NB4 (cell line): Measurements from ENCODE around the gene MAFB.

Experiments
- DNase-seq: peaks from one replicate; pipeline ENCODE4 v3.0.0; 2010; ENCODE audit warnings: low read depth
- H3K4me3 ChIP-seq: one replicate; pipeline ENCODE4 v1.5.1; 2011; ENCODE audit warnings: mild to moderate bottlenecking, low read depth, low read length, moderate library complexity
- CTCF ChIP-seq: IDR thresholded peaks from one replicate; pipeline ENCODE4 v1.5.1; 2012; ENCODE audit warnings: low read depth, low read length
- MYC ChIP-seq: IDR thresholded peaks from 2 replicates; pipeline ENCODE4 v1.6.1; 2011; ENCODE audit warnings: low read depth, low read length
- POLR2A ChIP-seq: IDR thresholded peaks from 2 replicates; pipeline ENCODE4 v1.6.1; 2011; ENCODE audit warnings: mild to moderate bottlenecking; ENCODE audit not compliant: insufficient read length; ENCODE audit errors: extremely low read depth
- TF ChIP-seq, protein P1 (sequence below): IDR thresholded peaks from 2 replicates; pipeline ENCODE4 v1.6.1; 2011; ENCODE audit warnings: low read depth, low read length

Gene MAFB

GRCh38 chr20:40639132-40639531, 49.9 kb downstream of the MAFB start:
- H3K4me3 ChIP-seq, result no peak overlapping the region
- DNase-seq, result no peak
- TF ChIP-seq MYC, result no peak
- TF ChIP-seq CTCF, result no peak
- TF ChIP-seq POLR2A, result no peak
- TF ChIP-seq, protein P1, sequence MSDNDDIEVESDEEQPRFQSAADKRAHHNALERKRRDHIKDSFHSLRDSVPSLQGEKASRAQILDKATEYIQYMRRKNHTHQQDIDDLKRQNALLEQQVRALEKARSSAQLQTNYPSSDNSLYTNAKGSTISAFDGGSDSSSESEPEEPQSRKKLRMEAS, result no peak

- no peak overlapping the region for H3K4me3 ChIP-seq
- TF ChIP-seq, protein P1, result no peak
- TF ChIP-seq POLR2A (no peak), MYC (no peak), CTCF (no peak)
- no peak for DNase-seq
Measured at GRCh38 chr20:40638414-40638813, 50.6 kb downstream of the MAFB start.

DNA sequence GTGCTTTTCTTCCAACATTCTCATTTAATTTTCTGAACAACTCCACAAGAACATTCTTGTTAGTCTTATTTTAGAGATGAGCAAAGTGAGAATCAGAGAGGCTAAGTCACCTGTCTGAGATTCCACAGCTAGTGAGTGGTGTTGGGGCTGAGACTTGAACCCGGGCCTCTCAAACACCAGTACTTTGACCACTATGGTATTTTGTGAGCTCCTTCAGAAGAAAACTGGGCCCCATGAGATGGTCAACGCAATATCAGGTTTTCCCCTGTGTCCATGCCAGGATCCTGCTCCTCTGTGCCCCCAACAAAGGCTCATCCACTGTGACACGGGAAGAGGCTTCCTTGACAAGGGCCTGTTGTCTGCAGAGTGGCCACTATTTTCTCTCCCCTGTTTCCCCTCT, 51.9 kb downstream of the MAFB start:
- TF ChIP-seq, protein P1, result no peak
- TF ChIP-seq POLR2A, result no peak
- H3K4me3 ChIP-seq, result no peak overlapping the region
- no peak for DNase-seq

DNA sequence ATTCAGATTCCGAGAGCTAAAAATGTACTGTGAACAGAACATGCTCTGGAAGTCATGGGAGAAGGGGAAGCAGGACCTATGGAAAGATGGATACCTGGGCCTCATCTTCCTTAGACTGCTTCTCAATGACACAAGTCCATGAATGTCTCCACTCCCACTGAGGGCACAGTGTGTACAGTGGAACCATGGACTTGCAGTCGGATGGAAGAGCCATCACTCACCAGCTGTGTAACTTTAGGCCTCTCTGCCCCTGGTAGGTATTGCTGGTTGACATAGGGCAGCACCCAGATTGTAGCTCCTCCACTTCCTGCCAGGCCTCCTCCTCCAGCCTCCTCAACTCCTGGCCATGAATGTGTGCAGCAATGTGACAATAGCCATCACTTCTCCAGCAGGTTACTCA, 52.5 kb downstream of the MAFB start:
- no peak for DNase-seq
- no peak overlapping the region for H3K4me3 ChIP-seq
- no peak for TF ChIP-seq CTCF
- TF ChIP-seq, protein P1, result no peak
- no peak for TF ChIP-seq MYC
- TF ChIP-seq POLR2A, result no peak

DNA sequence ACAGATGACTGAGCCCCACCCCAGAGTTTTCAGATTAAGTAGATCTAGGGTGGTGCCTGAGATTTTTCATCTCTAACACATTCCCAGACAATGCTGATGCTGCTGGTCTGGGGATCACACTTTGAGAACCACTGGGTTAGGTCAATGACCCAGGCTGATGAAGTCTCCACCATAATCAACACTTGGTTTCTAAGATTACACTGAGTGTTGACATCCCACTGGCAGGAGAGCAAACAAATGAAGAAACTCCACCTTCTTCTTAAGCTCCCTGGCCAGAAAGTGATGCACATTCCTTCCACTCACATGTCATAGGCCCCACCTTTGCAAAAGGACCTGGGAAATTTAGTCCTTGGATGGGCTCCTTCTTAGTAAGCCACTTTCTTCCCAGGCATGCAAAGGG, 53.1 kb downstream of the MAFB start:
- TF ChIP-seq, protein P1, result no peak
- TF ChIP-seq CTCF (no peak), MYC (no peak), POLR2A (no peak)
- no peak overlapping the region for H3K4me3 ChIP-seq
- DNase-seq, result no peak
